ENCODE data around the gene BEST3. TPM values are rescaled to one million over a fixed set of nuclear protein-coding genes. Genes with fewer than 3 reads are reported as not detected.
"Not testable (repeated sequence)": the region's sequence is repeated elsewhere in the genome, so short reads cannot be mapped to it uniquely, and the experiment has no call there.

BEST3 gene
- total and polyA plus RNA-seq, 2 donors (not counting 1 experiment from before 2014, with no cell fraction given), result not detected

- not testable (repeated sequence) for H3K36me3 ChIP-seq (ENCODE audit: control insufficient read depth, insufficient read depth, low read length)
These were observed 34.1 kb downstream of the BEST3 start for GRCh38 chr12:69664930-69665377.

GRCh38 chr12:69663726-69664125, 35.4 kb downstream of the BEST3 start:
- H3K4me1 ChIP-seq (ENCODE audit: control insufficient read depth, extremely low read depth, insufficient read depth, low read length), result no peaks in the 10 kb centered on the region
- no peak overlapping the region for H3K4me2 ChIP-seq (ENCODE audit: extremely low read depth, insufficient read depth, low read length)
- H3K9me3 ChIP-seq (ENCODE audit: control insufficient read depth, insufficient read depth, low read depth, low read length), result no peaks in the 10 kb centered on the region
- no peak overlapping the region for H3K4me3 ChIP-seq (replicated peaks in 1 of 4; ENCODE audit: control extremely low read depth in 1 of 4, insufficient read depth in 1 of 4, low read depth in 3 of 4, low read length in 4 of 4)
- no peak overlapping the region for H3K27ac ChIP-seq (ENCODE audit: insufficient read depth, low read length)
- no peaks in the 10 kb centered on the region for H4K20me1 ChIP-seq (ENCODE audit: control insufficient read depth, extremely low read depth, insufficient read depth, low read length)
- no peaks in the 10 kb centered on the region for H3K79me2 ChIP-seq (ENCODE audit: control insufficient read depth, insufficient read depth, low read length)
- H3K27me3 ChIP-seq (ENCODE audit: control insufficient read depth, insufficient read depth, low read length), result no peaks in the 10 kb centered on the region
- H3K9ac ChIP-seq (ENCODE audit: insufficient read depth, low read length), result no peak overlapping the region
- TF ChIP-seq EZH2 (IDR thresholded peaks at IDR 0.05; ENCODE audit: low read length, missing control alignments) (no peak), CTCF (conservative IDR thresholded peaks at IDR 0.05 in 1 of 2, IDR thresholded peaks at IDR 0.05 in 1 of 2; ENCODE audit: low read depth in 1 of 2, low read length in 2 of 2) (no peak)
- no peak overlapping the region for H2AFZ ChIP-seq (ENCODE audit: low read length)
- DNase-seq (ENCODE audit: low read depth in 2 of 2), result no peak
- no peaks in the 10 kb centered on the region for H3K36me3 ChIP-seq (ENCODE audit: control insufficient read depth, insufficient read depth, low read length)

More at GRCh38 chr12:69664930-69665377, 34.1 kb downstream of the BEST3 start:
- not testable (repeated sequence) for H4K20me1 ChIP-seq (ENCODE audit: control insufficient read depth, extremely low read depth, insufficient read depth, low read length); H3K9ac ChIP-seq (ENCODE audit: insufficient read depth, low read length); H3K4me2 ChIP-seq (ENCODE audit: extremely low read depth, insufficient read depth, low read length); H3K4me3 ChIP-seq (replicated peaks in 1 of 4; ENCODE audit: control extremely low read depth in 1 of 4, insufficient read depth in 1 of 4, low read depth in 3 of 4, low read length in 4 of 4); H3K27ac ChIP-seq (ENCODE audit: insufficient read depth, low read length); H3K4me1 ChIP-seq (ENCODE audit: control insufficient read depth, extremely low read depth, insufficient read depth, low read length); H3K79me2 ChIP-seq (ENCODE audit: control insufficient read depth, insufficient read depth, low read length); H3K9me3 ChIP-seq (ENCODE audit: control insufficient read depth, insufficient read depth, low read depth, low read length); H2AFZ ChIP-seq (ENCODE audit: low read length); H3K27me3 ChIP-seq (ENCODE audit: control insufficient read depth, insufficient read depth, low read length)
- peak in 1 of 2 donors; percentile 44 for DNase-seq (ENCODE audit: low read depth in 2 of 2)
- peak; percentile 11 to 13 for TF ChIP-seq CTCF (conservative IDR thresholded peaks at IDR 0.05 in 1 of 2, IDR thresholded peaks at IDR 0.05 in 1 of 2; ENCODE audit: low read depth in 1 of 2, low read length in 2 of 2)

- Histone ChIP-seq H3K4me2 (ENCODE audit: extremely low read depth, insufficient read depth, low read length) (no peak overlapping the region), H3K36me3 (ENCODE audit: control insufficient read depth, insufficient read depth, low read length) (no peaks in the 10 kb centered on the region), H3K9ac (ENCODE audit: insufficient read depth, low read length) (no peak overlapping the region), H3K79me2 (ENCODE audit: control insufficient read depth, insufficient read depth, low read length) (no peaks in the 10 kb centered on the region), H4K20me1 (ENCODE audit: control insufficient read depth, extremely low read depth, insufficient read depth, low read length) (no peaks in the 10 kb centered on the region), H3K4me3 (replicated peaks in 1 of 4; ENCODE audit: control extremely low read depth in 1 of 4, insufficient read depth in 1 of 4, low read depth in 3 of 4, low read length in 4 of 4) (no peak overlapping the region), H2AFZ (ENCODE audit: low read length) (no peak overlapping the region), H3K4me1 (ENCODE audit: control insufficient read depth, extremely low read depth, insufficient read depth, low read length) (no peaks in the 10 kb centered on the region), H3K27ac (ENCODE audit: insufficient read depth, low read length) (no peak overlapping the region), H3K27me3 (ENCODE audit: control insufficient read depth, insufficient read depth, low read length) (no peaks in the 10 kb centered on the region), H3K9me3 (ENCODE audit: control insufficient read depth, insufficient read depth, low read depth, low read length) (no peaks in the 10 kb centered on the region)
- DNase-seq (ENCODE audit: low read depth in 2 of 2), result no peak
- TF ChIP-seq CTCF (conservative IDR thresholded peaks at IDR 0.05 in 1 of 2, IDR thresholded peaks at IDR 0.05 in 1 of 2; ENCODE audit: low read depth in 1 of 2, low read length in 2 of 2) (no peak), EZH2 (IDR thresholded peaks at IDR 0.05; ENCODE audit: low read length, missing control alignments) (no peak)
These were observed 36.3 kb downstream of the BEST3 start for GRCh38 chr12:69662764-69663163.

Data from fibroblast of lung (primary cell).